CD4-positive, alpha-beta T cell treated with Interleukin-21 for 1 hour (primary cell): ENCODE results near the gene XPO5.
"Not testable (repeated sequence)": the region's sequence is repeated elsewhere in the genome, so short reads cannot be mapped to it uniquely, and the experiment has no call there.

ENCODE experiments used
- DNase-seq: peaks from one replicate; pipeline ENCODE4 v3.0.0-alpha.2; 2020

XPO5 gene

GRCh38 chr6:43582911-43583310 lies 7.1 kb upstream of the XPO5 start:
- DNase-seq, result no peak

GRCh38 chr6:43579171-43579570 lies 3.3 kb upstream of the XPO5 start:
- DNase-seq, result no peak

GRCh38 chr6:43578748-43579147 lies 2.9 kb upstream of the XPO5 start:
- DNase-seq, result no peak

- DNase-seq, result no peak
Observed at GRCh38 chr6:43575105-43575771, 600 bp downstream of the XPO5 start.

GRCh38 chr6:43572015-43572414 lies 3.8 kb downstream of the XPO5 start:
- DNase-seq, result no peak

- DNase-seq, result no peak
Observed at GRCh38 chr6:43570876-43571441, 4.9 kb downstream of the XPO5 start.

GRCh38 chr6:43559328-43559727 lies 16.5 kb downstream of the XPO5 start:
- no peak for DNase-seq

GRCh38 chr6:43557620-43558019 lies 18.2 kb downstream of the XPO5 start:
- DNase-seq, result not testable (repeated sequence)

GRCh38 chr6:43547222-43547621 lies 28.6 kb downstream of the XPO5 start:
- DNase-seq, result no peak

- peak; percentile 8 for DNase-seq
Observed at GRCh38 chr6:43544461-43544860, 31.4 kb downstream of the XPO5 start.

- DNase-seq, result no peak
Observed at GRCh38 chr6:43541774-43542471, 33.9 kb downstream of the XPO5 start.

- no peak for DNase-seq
Observed at GRCh38 chr6:43540507-43540906, 35.3 kb downstream of the XPO5 start.

GRCh38 chr6:43539409-43539808 lies 36.4 kb downstream of the XPO5 start:
- not testable (repeated sequence) for DNase-seq

- not testable (repeated sequence) for DNase-seq
Observed at GRCh38 chr6:43538986-43539385, 36.9 kb downstream of the XPO5 start.

GRCh38 chr6:43532201-43532600 lies 43.6 kb downstream of the XPO5 start:
- DNase-seq, result no peak

GRCh38 chr6:43524483-43524961 lies 51.3 kb downstream of the XPO5 start:
- DNase-seq, result no peak

- DNase-seq, result no peak
Observed at GRCh38 chr6:43523284-43523683, 52.6 kb downstream of the XPO5 start.

- no peak for DNase-seq
Observed at GRCh38 chr6:43522547-43523261, 53.1 kb downstream of the XPO5 start.

- no peak for DNase-seq
Observed at GRCh38 chr6:43521836-43522235, 54.0 kb downstream of the XPO5 start.

- no peak for DNase-seq
Observed at GRCh38 chr6:43520097-43520496, 55.7 kb downstream of the XPO5 start.

- DNase-seq, result no peak
Observed at GRCh38 chr6:43517505-43518357, 58.1 kb downstream of the XPO5 start.

- peak; percentile 96 for DNase-seq
Observed at GRCh38 chr6:43516697-43517504, 58.9 kb downstream of the XPO5 start, which contains the start of the genes POLR1C and YIPF3. Gene POLR1C (plus strand): TSS chr6:43517089. CDS start chr6:43517110, 21 bp downstream. Gene YIPF3 (minus strand): TSS chr6:43516926. CDS start chr6:43516807, 119 bp downstream.
